Tibial artery (tissue), 4 donors: ENCODE measurements around the gene ADSS1.

Experiments used
- DNase-seq, 2 donors: peaks; one replicate each; pipeline ENCODE4 v3.0.0-alpha.2; 2019
- H3K27ac ChIP-seq, 2 donors: fragments of 200-600 bp; sonication (generic) in 1 of 2; 1 replicate in 1 of 2; 2 replicates in 1 of 2; pipeline ENCODE4 v1.5.1; 2018 to 2019; ENCODE audit warnings: mild to moderate bottlenecking in 1 of 2
- H3K27me3 ChIP-seq, 2 donors: fragments of 200-600 bp; sonication (generic) in 1 of 2; one replicate each; pipeline versions ENCODE4 v1.5.1 to v1.6.0; 2016 to 2019
- H3K36me3 ChIP-seq, 3 donors: fragments of 200-600 bp; sonication (generic) in 2 of 3; one replicate each; pipeline ENCODE4 v1.5.1; 2016 to 2019; ENCODE audit warnings: mild to moderate bottlenecking in 2 of 3
- H3K4me1 ChIP-seq, 4 donors: fragments of 200-600 bp; sonication (generic) in 2 of 4; 1 replicate in 3 of 4; 2 replicates in 1 of 4; pipeline ENCODE4 v1.5.1; 2016 to 2019
- H3K4me3 ChIP-seq, 2 donors: fragments of 200-600 bp; sonication (generic) in 1 of 2; 1 replicate in 1 of 2; 2 replicates in 1 of 2; pipeline ENCODE4 v1.5.1; 2018 to 2019; ENCODE audit warnings: mild to moderate bottlenecking in 2 of 2
- H3K9me3 ChIP-seq, 3 donors: fragments of 200-600 bp; sonication (generic) in 1 of 3; one replicate each; pipeline ENCODE4 v1.5.1; 2016 to 2019
- CTCF ChIP-seq, 2 experiments: fragments of 200-600 bp in 1 of 2; fragments of 450-650 bp in 1 of 2; IDR thresholded peaks; one replicate each; pipeline ENCODE4 v1.5.1; 2017 to 2019; ENCODE audit warnings: antibody characterized with exemption in 2 of 2, mild to moderate bottlenecking in 1 of 2, moderate library complexity in 1 of 2
- intact Hi-C: fragments of 100-400 bp; cut with DNase I; formaldehyde crosslinking; loops from one replicate; pipeline ENCODE4 v1.15.0; 2023; ENCODE audit warnings: low total_unique reads

Gene ADSS1

GRCh38 chr14:104729835-104730181, 5.8 kb downstream of the ADSS1 start:
- Histone ChIP-seq H3K4me1 (peaks cover 10 to 95% (median 81%) of the 10 kb centered on the region in 4 donors), H3K27ac (peak overlapping the region; percentile 97 to 98), H3K27me3 (no peaks in the 10 kb centered on the region), H3K36me3 (no peaks in the 10 kb centered on the region), H3K9me3 (no peaks in the 10 kb centered on the region), H3K4me3 (no peak overlapping the region)
- DNase-seq, result no peak
- no peak for TF ChIP-seq CTCF (IDR thresholded peaks at IDR 0.05)
- intact Hi-C loops, result no loop called here

GRCh38 chr14:104730487-104730886, 6.5 kb downstream of the ADSS1 start:
- Histone ChIP-seq H3K36me3 (no peaks in the 10 kb centered on the region), H3K9me3 (no peaks in the 10 kb centered on the region), H3K4me3 (no peak overlapping the region), H3K4me1 (peaks cover 17 to 95% (median 83%) of the 10 kb centered on the region in 4 donors), H3K27ac (peak overlapping the region; percentile 97 to 98), H3K27me3 (no peaks in the 10 kb centered on the region)
- no peak for DNase-seq
- intact Hi-C loops, result no loop called here
- no peak for TF ChIP-seq CTCF (IDR thresholded peaks at IDR 0.05)

DNA sequence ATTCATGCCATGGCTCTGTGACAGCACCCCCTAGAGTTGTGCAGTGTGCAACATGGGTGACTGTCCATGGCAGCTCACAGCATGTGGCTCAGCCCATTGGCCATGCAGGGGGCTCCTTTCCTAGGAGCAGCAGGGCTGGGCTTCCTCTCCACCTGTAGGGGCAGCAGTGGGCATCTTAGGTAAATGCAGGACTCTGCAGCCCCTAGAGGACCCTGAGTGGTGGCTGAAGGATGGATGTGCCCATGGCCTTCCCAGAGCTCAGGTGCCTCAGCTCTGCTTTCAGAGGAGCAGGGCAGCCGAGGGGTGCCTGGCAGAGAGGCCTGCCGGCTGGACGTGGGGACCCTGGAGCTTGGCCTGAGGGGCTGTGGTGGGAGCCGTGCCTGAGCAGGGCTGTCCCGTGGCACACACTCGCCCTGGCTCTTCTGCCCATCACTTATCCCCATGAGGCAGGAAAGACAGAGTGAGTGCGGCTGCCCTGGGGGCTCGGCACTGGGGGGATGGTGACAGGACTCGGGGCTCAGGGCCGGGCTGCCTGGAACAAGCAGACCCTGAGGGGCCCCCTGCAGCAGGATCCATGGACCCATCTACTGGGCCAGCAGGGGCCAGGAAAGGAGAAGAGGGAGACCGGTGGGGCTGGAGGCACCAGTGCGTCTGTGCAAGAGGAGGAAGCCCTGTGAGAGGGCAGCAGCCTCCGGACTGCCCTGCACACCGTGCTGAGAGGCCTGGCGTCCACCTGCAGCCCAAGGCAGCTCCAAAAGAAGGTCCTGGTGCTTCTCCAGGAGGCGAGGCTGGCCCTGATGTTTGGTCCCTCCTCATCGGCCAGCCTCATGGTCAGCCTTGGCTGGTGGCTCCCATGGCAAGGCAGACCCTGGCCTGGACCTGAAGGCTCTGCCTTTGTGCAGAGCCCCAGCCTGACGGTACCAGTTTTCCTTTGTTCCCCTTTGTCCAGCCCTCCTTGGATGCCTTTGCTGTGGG, 7.6 kb downstream of the ADSS1 start:
- no peak for DNase-seq
- peaks cover 20 to 92% (median 81%) of the 10 kb centered on the region in 4 donors for H3K4me1 ChIP-seq
- TF ChIP-seq CTCF (IDR thresholded peaks at IDR 0.05), result peak in 1 of 2 experiments; percentile 12
- no peaks in the 10 kb centered on the region for H3K27me3 ChIP-seq
- H3K27ac ChIP-seq, result peak overlapping the region; percentile 97 to 98
- H3K9me3 ChIP-seq, result no peaks in the 10 kb centered on the region
- no peaks in the 10 kb centered on the region for H3K36me3 ChIP-seq
- intact Hi-C loops, result no loop called here
- no peak overlapping the region for H3K4me3 ChIP-seq

DNA sequence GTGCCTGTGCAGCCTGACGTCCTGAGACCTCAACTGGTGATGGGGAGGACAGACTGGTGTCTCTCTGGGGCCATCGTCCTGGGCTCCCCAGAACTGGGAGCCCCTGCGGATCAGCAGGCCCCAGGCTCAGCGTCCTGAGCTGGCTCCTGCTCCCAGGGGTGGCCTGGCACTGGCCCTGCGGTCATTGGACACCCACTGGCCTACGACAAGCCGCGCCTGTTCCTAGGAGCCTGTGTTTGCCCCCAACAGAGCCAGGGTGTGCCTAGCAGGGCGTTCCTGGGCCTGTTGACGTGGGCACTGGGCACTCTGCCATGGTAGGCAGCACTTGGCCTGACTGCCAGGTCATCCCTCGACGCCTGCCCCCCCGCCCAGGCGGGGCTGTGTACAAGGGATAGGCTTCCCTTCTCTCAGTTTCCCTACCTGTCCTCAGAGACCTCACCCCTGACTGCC, 8.4 kb downstream of the ADSS1 start:
- TF ChIP-seq CTCF (IDR thresholded peaks at IDR 0.05), result no peak
- peak; percentile 83 to 98 for DNase-seq
- peak overlapping the region; percentile 97 to 98 for H3K27ac ChIP-seq
- H3K27me3 ChIP-seq, result no peaks in the 10 kb centered on the region
- intact Hi-C loops, result no loop called here
- H3K4me3 ChIP-seq, result no peak overlapping the region
- no peaks in the 10 kb centered on the region for H3K9me3 ChIP-seq
- peaks cover 20 to 92% (median 79%) of the 10 kb centered on the region in 4 donors for H3K4me1 ChIP-seq
- H3K36me3 ChIP-seq, result no peaks in the 10 kb centered on the region

DNA sequence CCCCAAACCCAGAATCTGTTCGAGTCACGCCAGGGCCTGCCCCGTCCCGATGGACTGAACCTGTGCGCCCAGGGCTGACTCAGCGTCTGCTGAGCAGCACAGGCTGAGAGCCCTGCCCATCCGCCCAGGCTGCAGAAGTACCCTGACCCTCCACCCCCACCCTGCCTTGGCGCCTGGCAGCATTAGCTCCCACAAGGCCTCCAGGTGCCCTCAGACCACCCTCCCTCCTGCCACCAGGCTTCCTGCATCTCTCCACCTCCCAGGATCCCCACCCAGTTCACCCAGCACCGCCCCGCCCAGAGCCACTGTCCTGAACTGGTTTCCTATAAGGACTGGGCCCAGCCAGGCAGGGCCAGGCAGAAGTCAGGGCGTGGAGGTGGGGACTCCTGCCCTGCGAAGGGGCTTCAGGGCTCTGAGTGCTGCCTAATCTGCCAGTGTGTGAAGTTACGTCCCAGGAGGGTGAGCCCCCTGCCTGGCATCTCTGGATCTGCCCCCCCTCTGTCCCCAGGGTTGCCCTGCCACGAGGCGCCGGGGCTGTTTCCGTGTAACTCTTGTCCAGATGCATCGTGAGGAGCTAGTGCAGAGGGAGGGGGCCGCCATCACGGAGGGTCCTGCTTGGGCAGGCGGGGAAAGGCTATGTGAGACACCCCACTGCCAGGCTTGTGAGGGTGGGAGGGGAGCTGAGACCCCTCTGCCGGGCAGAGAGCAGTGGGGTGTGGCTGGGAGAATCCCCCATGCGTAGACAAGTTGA, 9.1 kb downstream of the ADSS1 start:
- intact Hi-C loops, result no loop called here
- Histone ChIP-seq H3K36me3 (no peaks in the 10 kb centered on the region), H3K4me3 (no peak overlapping the region), H3K27ac (peak overlapping the region; percentile 97 to 98), H3K9me3 (no peaks in the 10 kb centered on the region), H3K27me3 (no peaks in the 10 kb centered on the region), H3K4me1 (peaks cover 20 to 92% (median 76%) of the 10 kb centered on the region in 4 donors)
- no peak for DNase-seq
- TF ChIP-seq CTCF (IDR thresholded peaks at IDR 0.05), result no peak
